Amniotic epithelial cell (primary cell): Measurements from ENCODE around the gene BBS10.
"Not testable (repeated sequence)": the region's sequence is repeated elsewhere in the genome, so short reads cannot be mapped to it uniquely, and the experiment has no call there.

ENCODE experiments used
- DNase-seq: peaks from one replicate; pipeline ENCODE4 v3.0.0-alpha.2; 2010; ENCODE audit warnings: low read depth

BBS10 gene

DNA sequence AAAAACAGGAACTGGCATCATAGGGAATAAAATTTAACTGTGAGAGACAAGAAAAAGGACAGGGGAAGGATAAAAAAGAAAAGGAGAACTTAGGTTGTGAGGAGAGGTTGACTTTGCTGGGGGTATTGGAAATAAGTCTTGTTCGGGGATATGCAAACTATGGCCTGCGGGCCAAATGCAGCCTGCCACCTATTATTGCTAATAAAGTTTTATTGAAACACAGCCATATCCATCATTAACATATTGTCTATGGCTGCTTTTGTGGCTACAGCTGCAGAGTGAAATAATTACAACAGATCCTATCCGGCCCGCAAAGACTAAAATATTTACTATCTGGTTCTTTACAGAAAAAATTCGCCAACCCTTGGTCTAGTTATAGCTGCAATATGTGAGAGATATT, 18.6 kb downstream of the BBS10 start:
- DNase-seq, result no peak

DNA sequence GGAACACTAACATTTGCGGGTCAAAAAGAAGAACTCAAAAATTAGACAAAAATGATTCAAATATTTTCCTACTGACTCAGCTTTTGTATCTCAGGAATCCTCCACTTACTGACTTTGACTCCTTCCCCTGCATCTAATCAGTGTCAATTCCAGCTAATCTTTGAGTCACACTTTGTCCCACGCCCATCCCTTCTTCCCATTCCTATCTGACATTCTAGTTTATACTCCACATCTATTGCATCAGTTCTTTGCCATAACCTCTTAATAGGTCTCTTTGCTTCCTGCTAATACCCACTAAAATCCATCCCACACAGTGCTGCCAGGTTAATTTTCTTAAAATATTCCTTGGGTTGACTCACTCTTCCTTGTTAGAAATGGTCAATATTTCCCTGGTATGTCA, 19.1 kb downstream of the BBS10 start:
- DNase-seq, result peak; percentile 80

DNA sequence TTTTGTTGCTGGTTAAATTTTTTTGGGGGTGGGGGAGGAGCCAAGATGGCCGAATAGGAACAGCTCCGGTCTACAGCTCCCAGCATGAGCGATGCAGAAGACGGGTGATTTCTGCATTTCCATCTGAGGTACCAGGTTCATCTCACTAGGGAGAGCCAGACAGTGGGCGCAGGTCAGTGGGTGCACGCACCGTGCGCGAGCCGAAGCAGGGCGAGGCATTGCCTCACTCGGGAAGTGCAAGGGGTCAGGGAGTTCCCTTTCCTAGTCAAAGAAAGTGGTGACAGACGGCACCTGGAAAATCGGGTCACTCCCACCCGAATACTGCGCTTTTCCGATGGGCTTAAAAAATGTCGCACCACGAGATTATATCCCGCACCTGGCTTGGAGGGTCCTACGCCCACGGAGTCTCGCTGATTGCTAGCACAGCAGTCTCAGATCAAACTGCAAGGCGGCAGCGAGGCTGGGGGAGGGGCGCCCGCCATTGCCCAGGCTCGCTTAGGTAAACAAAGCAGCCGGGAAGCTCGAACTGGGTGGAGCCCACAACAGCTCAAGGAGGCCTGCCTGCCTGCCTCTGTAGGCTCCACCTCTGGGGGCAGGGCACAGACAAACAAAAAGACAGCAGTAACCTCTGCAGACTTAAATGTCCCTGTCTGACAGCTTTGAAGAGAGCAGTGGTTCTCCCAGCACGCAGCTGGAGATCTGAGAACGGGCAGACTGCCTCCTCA, 28.5 kb downstream of the BBS10 start:
- not testable (repeated sequence) for DNase-seq

DNA sequence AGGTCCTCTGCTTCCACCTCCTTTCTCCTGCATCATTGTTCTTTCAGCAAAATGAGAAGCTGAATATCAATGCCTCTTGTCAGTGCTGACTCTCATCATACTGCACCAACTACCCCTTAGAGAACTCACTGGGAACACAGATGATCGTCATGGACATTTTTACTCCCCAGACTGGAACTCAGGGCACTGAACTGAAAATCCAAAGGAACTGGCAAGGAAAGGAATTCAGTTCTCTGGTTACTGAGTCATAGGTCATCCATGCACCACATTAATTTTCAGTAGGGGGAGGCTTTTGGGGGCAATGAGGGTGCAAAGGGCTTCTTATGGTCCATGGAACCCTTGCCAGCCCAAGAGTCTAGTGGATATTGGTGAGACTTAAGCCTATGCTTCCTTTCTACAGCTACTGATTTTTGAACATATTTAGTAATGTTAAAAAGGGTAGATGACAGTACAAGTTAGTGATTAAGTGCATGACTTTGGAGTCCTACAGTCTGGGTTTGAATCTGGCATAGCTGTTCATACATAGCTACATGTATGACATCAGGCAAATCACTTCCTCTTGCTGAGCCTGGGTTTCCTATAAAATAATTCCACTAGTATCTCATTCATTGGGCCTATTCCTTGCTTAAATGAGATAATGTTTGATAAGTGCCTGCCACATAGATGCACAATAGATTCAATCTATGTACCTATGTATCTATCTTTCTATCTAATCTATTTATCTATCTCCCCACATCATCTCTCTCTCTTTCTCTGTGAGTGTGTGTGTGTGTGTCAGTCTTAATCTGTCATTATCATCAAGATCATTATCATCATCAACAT, 29.2 kb downstream of the BBS10 start:
- no peak for DNase-seq

DNA sequence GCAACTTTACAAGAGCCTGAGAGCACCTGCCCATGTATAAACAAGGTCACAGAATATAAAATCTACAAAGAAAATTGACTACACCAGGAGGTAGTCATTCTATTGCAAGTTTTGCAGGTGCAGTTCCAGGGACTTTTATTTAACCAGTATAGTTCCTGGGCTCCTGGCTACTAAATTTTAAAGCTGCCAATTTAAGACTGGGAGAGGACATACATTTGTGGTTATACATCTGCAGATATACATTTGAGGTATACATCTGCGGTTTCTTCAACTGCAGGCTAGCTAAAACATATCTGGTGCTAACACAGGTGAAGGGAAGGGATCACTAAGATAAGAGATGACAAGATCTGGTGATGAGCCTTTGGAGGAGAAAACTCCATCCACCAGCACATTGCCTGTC, 30.2 kb downstream of the BBS10 start:
- no peak for DNase-seq

DNA sequence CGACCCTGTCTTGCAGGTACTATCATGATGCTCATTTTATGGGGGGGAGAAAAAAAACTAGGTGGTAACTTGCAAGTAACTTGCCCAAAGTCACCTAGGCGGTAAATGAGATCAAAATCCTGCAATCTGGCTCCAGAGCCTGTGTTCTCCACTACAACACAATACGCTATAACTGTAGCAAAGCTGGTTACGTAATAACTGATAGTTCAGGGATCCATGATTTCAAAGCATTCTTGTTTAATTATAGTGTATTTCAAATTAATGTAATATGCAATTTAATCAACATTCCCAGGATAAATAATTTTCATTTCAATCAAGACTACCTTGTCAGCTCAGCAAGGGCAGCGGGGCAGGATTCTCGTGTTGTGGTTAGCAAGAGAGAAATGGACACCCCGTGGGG, 31.7 kb downstream of the BBS10 start:
- DNase-seq, result no peak

DNA sequence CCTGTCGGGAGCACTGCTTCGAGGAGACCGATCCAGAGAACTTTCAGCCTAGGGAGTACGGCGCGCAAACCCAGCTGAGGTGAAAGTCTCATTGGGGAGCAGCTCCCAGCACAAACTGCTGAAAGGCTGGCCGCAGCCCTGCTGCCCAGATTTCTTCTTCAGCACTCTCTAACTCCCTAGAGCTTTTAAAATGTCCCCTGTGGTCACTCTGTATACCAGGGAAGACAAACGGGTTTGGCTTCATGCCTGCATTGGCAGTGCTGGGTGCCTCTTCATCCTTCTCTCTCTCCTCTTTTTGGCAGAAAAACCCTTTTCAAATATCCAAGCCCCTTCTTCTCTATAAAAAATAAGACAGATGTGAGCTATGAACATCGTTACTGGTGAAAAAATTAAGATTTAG, 34.9 kb downstream of the BBS10 start:
- DNase-seq, result no peak

DNA sequence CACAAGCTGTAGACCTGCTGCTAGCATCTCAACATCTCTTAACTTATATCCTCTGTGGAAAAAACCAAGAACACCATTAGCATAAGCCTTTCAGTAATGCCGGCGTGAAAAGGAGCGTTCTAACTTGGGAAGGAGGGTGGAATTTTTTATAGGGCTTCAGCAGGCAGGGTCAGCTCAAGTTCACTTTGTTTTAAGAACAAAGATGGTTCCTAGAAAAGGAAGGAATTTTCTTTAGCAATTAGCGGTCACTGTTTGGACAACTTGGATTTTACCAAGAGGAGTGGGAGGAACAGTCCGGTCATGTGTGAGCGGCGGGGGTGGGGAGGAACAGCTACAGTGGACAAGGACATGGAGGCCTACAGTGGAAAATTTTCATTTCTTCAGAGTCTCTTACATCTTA, 35.9 kb downstream of the BBS10 start:
- DNase-seq, result peak; percentile 16

DNA sequence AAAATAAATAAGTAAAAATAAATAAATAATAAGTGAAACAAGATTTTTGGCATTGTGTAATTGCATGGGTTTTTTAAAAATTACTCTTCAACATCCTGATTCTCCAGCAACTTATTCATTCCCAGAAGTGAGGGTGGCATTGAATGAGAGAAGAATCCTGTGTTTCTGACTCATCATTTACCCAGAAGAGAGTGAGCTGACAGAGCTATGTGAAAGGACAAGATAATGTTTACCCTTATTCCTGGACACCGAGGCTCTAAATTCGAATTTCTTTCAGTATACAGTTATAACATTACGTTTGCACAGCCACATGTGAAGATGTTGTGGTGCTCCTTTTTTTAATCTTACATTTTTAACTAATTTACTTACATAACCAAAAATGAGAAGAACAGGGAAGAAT, 36.4 kb downstream of the BBS10 start:
- peak; percentile 60 for DNase-seq

DNA sequence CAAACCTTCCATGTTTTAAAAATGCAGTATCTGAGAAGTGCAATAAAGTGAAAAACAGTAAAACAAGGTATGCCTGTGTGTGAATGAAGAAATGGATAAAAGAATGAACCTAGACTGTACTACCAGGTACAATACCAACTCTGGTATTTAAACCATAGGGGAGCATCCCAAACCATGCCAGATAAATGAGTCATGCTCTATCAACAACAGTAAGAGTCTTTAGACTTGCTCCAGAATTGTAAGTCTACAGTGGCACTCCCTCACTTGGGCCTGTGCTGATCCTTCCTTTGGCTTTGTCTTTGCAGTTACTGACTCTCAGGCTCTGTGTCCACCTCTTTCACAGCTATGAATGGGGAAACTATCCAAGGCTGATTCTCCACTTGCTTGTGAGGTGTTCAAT, 38.1 kb downstream of the BBS10 start:
- DNase-seq, result peak; percentile 58

DNA sequence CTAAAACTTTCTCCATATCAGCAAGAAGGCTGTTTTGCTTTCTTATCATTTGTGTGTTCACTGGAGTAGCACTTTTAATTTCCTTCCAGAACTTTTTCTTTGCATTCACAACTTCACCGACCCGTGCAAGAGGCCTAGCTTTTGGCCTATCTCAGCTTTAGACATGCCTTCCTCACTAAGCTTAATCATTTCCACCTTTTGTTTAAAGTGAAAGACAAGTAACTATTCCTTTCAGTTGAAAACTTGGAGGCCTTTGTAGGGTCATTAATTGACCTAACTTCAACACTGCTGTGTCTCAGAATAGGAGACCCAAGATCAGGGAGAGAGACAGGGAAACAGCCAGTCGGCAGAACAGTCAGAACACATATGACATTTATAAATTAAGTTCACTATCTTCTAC, 39.3 kb downstream of the BBS10 start:
- no peak for DNase-seq

DNA sequence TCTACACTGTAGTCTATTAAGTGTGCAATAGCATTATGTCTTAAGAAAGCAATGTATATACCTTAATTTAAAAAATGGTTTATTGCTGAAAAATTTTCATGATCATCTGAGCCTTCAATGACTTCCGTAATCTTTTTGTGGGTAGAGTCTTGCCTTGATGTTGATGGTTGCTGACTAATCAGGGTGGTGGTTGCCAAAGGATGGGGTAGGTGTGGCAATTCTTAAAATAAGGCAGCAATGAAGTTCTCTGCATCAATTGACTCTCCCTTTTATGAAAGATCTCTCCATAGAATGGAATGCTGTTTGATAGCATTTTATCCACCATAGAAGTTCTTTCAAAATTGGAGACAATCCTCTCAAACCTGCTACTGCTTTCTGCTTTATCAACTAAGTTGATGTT, 41.1 kb downstream of the BBS10 start:
- DNase-seq, result no peak

DNA sequence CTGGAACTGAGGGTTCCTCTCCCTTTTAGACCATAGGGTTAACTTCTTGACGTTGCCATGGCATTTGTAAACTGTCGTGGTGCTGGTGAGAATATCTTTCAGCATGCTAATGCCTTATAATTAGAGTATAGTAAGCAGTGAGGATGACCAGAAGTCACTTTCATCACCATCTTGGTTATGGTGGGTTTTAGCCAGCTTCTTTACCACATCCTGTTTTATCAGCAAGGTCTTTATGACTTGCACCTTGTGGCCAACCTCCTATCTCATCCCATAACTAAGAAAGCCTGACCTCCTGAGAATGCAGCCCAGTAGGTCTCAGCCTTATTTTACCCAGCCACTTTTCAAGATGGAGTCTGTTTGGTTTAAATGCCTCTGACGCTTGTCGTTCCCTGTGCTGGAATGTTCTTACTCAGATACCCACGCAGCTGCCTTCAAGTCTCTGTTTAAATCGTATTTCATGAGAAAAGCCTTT, 44.2 kb downstream of the BBS10 start:
- peak; percentile 35 for DNase-seq

DNA sequence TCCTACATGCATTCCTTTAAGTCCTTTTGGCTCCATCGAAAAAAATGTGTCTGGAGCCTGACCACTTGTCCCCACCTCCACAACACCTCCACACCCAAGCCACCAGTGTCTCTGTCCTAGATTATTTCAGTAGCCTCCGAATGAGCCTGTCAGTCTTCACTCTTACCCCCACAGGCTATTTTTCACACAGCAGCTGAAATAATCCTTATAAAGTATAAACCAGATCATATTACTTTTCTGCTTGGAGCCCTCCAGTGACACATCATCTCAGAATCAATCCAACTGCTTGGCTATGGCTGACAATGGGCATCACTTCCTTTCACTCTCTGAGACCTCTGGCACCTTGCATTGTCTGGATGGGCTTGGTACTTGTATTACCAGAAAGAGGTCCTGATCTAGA, 44.9 kb downstream of the BBS10 start:
- no peak for DNase-seq

DNA sequence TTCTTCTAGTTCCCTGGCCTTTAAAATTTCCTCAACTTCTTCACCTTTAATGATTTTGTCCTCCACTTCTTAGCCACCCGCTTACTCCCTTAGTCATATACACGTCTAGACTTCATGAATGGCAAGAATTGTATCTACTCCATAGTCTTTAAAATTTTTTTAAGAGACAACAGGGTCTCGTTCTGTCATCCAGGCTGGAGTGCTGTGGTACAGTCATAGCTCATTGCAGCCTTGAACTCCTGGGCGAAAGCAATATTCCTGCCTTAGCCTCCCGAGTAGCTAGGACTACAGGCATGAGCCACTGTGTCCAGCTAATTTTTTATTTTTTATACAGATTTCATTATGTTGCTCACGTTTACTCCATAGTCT, 47.9 kb downstream of the BBS10 start:
- DNase-seq, result no peak

DNA sequence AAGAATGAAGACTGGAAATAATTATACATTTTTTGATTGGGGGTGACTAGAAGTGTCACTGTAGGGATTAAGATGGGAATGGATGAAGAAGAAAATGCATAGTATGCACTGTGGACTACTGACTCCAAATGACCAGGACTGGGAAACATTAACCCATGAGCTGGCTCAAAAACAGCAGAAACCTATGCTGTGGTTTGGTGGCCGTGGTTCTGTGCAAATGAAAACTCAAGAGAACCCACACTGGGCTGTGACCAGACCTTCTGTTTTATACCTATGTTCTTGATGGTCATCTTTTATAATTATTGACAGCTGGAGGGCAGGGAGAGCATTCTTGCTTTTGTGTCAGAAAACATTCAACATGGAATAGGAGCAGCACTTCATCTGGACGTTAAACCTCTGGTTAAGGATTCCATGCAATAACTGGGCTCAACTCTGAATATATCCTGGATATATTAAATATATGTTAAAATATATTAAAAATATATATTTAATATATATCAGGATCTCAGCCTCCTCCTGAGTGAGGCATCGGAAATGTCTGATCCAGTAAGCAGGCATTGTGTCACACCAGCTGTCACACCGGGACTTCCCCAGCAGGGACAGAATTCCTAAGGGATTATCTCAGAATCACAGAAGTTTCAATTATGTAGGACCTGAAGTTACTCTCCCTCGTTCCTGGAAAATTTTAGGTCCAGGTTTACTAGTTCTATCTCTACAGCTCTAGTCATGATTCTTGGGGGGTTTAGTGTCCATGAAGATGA, 48.5 kb downstream of the BBS10 start:
- DNase-seq, result no peak
